WTC11 (cell line): ENCODE results near the gene ADGRG3. TPM values are rescaled to one million over a fixed set of nuclear protein-coding genes. Genes with fewer than 3 reads are reported as not detected.

Source experiments
- ATAC-seq: fragments of 200-7000 bp; cut with Tn5 transposase; 2 replicates; pipeline ENCODE4 v1.10.0; 2021; ENCODE audit warnings: mild to moderate bottlenecking, moderate library complexity
- CTCF ChIA-PET: fragments of 300-600 bp; sonication (Branson Sonifier 250); formaldehyde crosslinking; loops from one replicate; lab custom pipeline; 2021; ENCODE audit warnings: antibody characterized with exemption; lab: Charles Lee
- POLR2A ChIA-PET: fragments of 350-600 bp; sonication (Branson Sonifier 250); formaldehyde crosslinking; loops from one replicate; lab custom pipeline; 2021; ENCODE audit warnings: antibody characterized with exemption; lab: Charles Lee
- DNase-seq: peaks from one replicate; pipeline ENCODE4 v3.0.0; 2021; ENCODE audit warnings: low spot score
- H3K27ac Mint-ChIP-seq: 2 replicates; pipeline ENCODE4 v1.8.0; 2021; ENCODE audit warnings: mixed read lengths
- H3K27me3 Mint-ChIP-seq: 2 replicates; pipeline ENCODE4 v1.8.0; 2021; ENCODE audit warnings: low read depth, mild to moderate bottlenecking, moderate library complexity, mixed read lengths
- H3K36me3 Mint-ChIP-seq: 2 replicates; pipeline ENCODE4 v1.8.0; 2021; ENCODE audit warnings: mixed read lengths
- H3K4me1 Mint-ChIP-seq: 2 replicates; pipeline ENCODE4 v1.8.0; 2022; ENCODE audit warnings: mixed read lengths
- H3K4me3 Mint-ChIP-seq: 2 replicates; pipeline ENCODE4 v1.8.0; 2021; ENCODE audit warnings: mild to moderate bottlenecking, moderate library complexity, mixed read lengths
- H3K9me3 Mint-ChIP-seq: 2 replicates; pipeline ENCODE4 v1.8.0; 2021; ENCODE audit warnings: mixed read lengths
- CDX4 ChIP-seq: fragments of 250-450 bp; sonication (Bioruptor Pico); IDR thresholded peaks from 2 replicates; pipeline ENCODE4 v1.9.0; 2021; ENCODE audit warnings: moderate library complexity, mild to moderate bottlenecking, inconsistent platforms, borderline replicate concordance
- CREM ChIP-seq: sonication (generic); formaldehyde crosslinking; IDR thresholded peaks from 2 replicates; pipeline ENCODE4 v1.8.1; 2022; ENCODE audit warnings: mild to moderate bottlenecking, missing genetic modification reagents, moderate library complexity
- EMX1 ChIP-seq: fragments of 250-450 bp; sonication (Bioruptor Pico); IDR thresholded peaks from 2 replicates; pipeline ENCODE4 v1.8.0; 2021; ENCODE audit warnings: mild to moderate bottlenecking
- JUN ChIP-seq: sonication (generic); formaldehyde crosslinking; IDR thresholded peaks from 2 replicates; pipeline ENCODE4 v1.8.0; 2023; ENCODE audit warnings: mild to moderate bottlenecking, missing genetic modification reagents
- NFATC4 ChIP-seq: fragments of 250-450 bp; sonication (Bioruptor Pico); IDR thresholded peaks from 2 replicates; pipeline ENCODE4 v1.9.0; 2021; ENCODE audit warnings: mild to moderate bottlenecking
- NFYB ChIP-seq: sonication (generic); formaldehyde crosslinking; conservative IDR thresholded peaks from 2 replicates; pipeline ENCODE4 v1.8.0; 2022; ENCODE audit warnings: low read depth, missing genetic modification reagents
- NR2C2 ChIP-seq: sonication (generic); formaldehyde crosslinking; IDR thresholded peaks from 2 replicates; pipeline ENCODE4 v1.8.0; 2022; ENCODE audit warnings: mild to moderate bottlenecking, missing genetic modification reagents
- OVOL2 ChIP-seq: fragments of 250-450 bp; sonication (Bioruptor Pico); IDR thresholded peaks from 2 replicates; pipeline ENCODE4 v1.9.0; 2021; ENCODE audit warnings: mild to moderate bottlenecking, borderline replicate concordance
- PRDM15 ChIP-seq: sonication (generic); formaldehyde crosslinking; IDR thresholded peaks from 2 replicates; pipeline ENCODE4 v1.8.0; 2022; ENCODE audit warnings: missing genetic modification reagents
- PRRX2 ChIP-seq: fragments of 250-450 bp; sonication (Bioruptor Pico); IDR thresholded peaks from 2 replicates; pipeline ENCODE4 v1.8.0; 2021; ENCODE audit warnings: mild to moderate bottlenecking
- TCF7 ChIP-seq: sonication (generic); formaldehyde crosslinking; IDR thresholded peaks from 2 replicates; pipeline ENCODE4 v1.8.0; 2022; ENCODE audit warnings: mild to moderate bottlenecking, low read depth, missing genetic modification reagents, moderate library complexity
- TEAD4 ChIP-seq: sonication (generic); formaldehyde crosslinking; IDR thresholded peaks from 2 replicates; pipeline ENCODE4 v1.8.0; 2022; ENCODE audit warnings: mild to moderate bottlenecking, missing genetic modification reagents
- TP53 ChIP-seq: sonication (generic); formaldehyde crosslinking; IDR thresholded peaks from 2 replicates; pipeline ENCODE4 v1.8.1; 2023; ENCODE audit warnings: mild to moderate bottlenecking, missing genetic modification reagents
- ZNF121 ChIP-seq: sonication (generic); formaldehyde crosslinking; IDR thresholded peaks from 2 replicates; pipeline ENCODE4 v1.8.0; 2023; ENCODE audit warnings: missing genetic modification reagents
- ZNF317 ChIP-seq: sonication (generic); formaldehyde crosslinking; IDR thresholded peaks from 2 replicates; pipeline ENCODE4 v1.8.1; 2023; ENCODE audit warnings: low read depth, mild to moderate bottlenecking, moderate library complexity, missing genetic modification reagents, borderline replicate concordance
- ZNF512 ChIP-seq: sonication (generic); formaldehyde crosslinking; IDR thresholded peaks from 2 replicates; pipeline ENCODE4 v1.8.1; 2022; ENCODE audit warnings: missing genetic modification reagents, borderline replicate concordance
- total RNA-seq: library from RNA; stranded (reverse); gene quantifications from 3 replicates; pipeline ENCODE4 v1.2.3, GENCODE V29; 2021

Gene ADGRG3
- total RNA-seq, 1 experiment from 2014 or later, result 0.44 TPM

- no peak for TF ChIP-seq PRDM15 (CRISPR knock-in tag)
- TF ChIP-seq CDX4 (CRISPR knock-in tag), result no peak
Observed at GRCh38 chr16:57725976-57726375, 57.9 kb downstream of the ADGRG3 start (continued).

GRCh38 chr16:57726433-57726947 lies 58.4 kb downstream of the ADGRG3 start:
- no peak overlapping the region for H3K27ac Mint-ChIP-seq
- CTCF ChIA-PET, result no interaction called here
- no peak for ATAC-seq
- DNase-seq, result no peak
- H3K36me3 Mint-ChIP-seq, result no peaks in the 10 kb centered on the region
- H3K9me3 Mint-ChIP-seq, result no peaks in the 10 kb centered on the region
- H3K27me3 Mint-ChIP-seq, result peaks cover under 1% of the 10 kb centered on the region; the same call in 1 of the 2 replicates
- POLR2A ChIA-PET, result no interaction called here
- TF ChIP-seq EMX1 (no peak), JUN (CRISPR knock-in tag) (no peak), OVOL2 (CRISPR knock-in tag) (no peak)
- TF ChIP-seq, all 79 proteins: peak for 0
- Mint-ChIP-seq H3K4me1 (peaks cover 4% of the 10 kb centered on the region), H3K4me3 (no peak overlapping the region)

GRCh38 chr16:57727610-57728009 lies 59.5 kb downstream of the ADGRG3 start:
- CTCF ChIA-PET, result interaction anchor here (0.5 to 1.6 kb wide), 4 partner anchors 9 to 136 kb away, joined by 3 to 4 read pairs (median 4); no protein-coding TSS in a partner anchor
- H3K27ac Mint-ChIP-seq, result no peak overlapping the region
- no peaks in the 10 kb centered on the region for H3K36me3 Mint-ChIP-seq
- H3K27me3 Mint-ChIP-seq, result peaks cover 3% of the 10 kb centered on the region; the same call in 1 of the 2 replicates
- DNase-seq (no peak), ATAC-seq (peak; percentile 63)
- no peak overlapping the region for H3K4me3 Mint-ChIP-seq
- TF ChIP-seq NR2C2 (CRISPR knock-in tag) (no peak), CREM (no peak), PRRX2 (CRISPR knock-in tag) (no peak), TEAD4 (CRISPR knock-in tag) (no peak), ZNF317 (CRISPR knock-in tag) (no peak), NFYB (CRISPR knock-in tag) (no peak), NFATC4 (CRISPR knock-in tag) (no peak), OVOL2 (CRISPR knock-in tag) (no peak), ZNF512 (CRISPR knock-in tag) (no peak), TP53 (CRISPR knock-in tag) (no peak), ZNF121 (no peak), TCF7 (no peak)
- peaks cover 5% of the 10 kb centered on the region for H3K4me1 Mint-ChIP-seq
- POLR2A ChIA-PET, result no interaction called here
- no peaks in the 10 kb centered on the region; the same call in 1 of the 2 replicates for H3K9me3 Mint-ChIP-seq
